PC-9 (cell line): ENCODE data around the gene SNORC. TPM values are rescaled to one million over a fixed set of nuclear protein-coding genes. Genes with fewer than 3 reads are reported as not detected.
A peak's percentile ranks its signal among the peaks of the same experiment; 100 is the strongest.
"Not testable (repeated sequence)": the region's sequence is repeated elsewhere in the genome, so short reads cannot be mapped to it uniquely, and the experiment has no call there.

Experiments used
- BruUV-seq: library from RNA; stranded (reverse); fragments of 400-500 nt; replicated peaks from 2 replicates; lab custom pipeline; 2021; lab: Mats Ljungman, UMichigan
- CTCF ChIA-PET: fragments of 300-600 bp; sonication (Branson Sonifier 250); formaldehyde crosslinking; loops from one replicate; lab custom pipeline; 2022; ENCODE audit warnings: antibody characterized with exemption; lab: Charles Lee
- POLR2A ChIA-PET: fragments of 300-600 bp; sonication (Branson Sonifier 250); formaldehyde crosslinking; loops from one replicate; lab custom pipeline; 2022; ENCODE audit warnings: antibody characterized with exemption; ENCODE audit not compliant: unreplicated experiment; lab: Charles Lee
- DNase-seq, 2 experiments: peaks; one replicate each; pipeline versions ENCODE4 v3.0.0 to v3.0.0-alpha.2; 2015 to 2022; ENCODE audit warnings: mixed read lengths in 1 of 2
- H2AFZ ChIP-seq: fragments of 200-600 bp; sonication (generic); 2 replicates; pipeline ENCODE4 v1.8.1; 2017; ENCODE audit warnings: antibody characterized with exemption
- H3F3A ChIP-seq: fragments of 200-600 bp; sonication (generic); 2 replicates; pipeline ENCODE4 v1.8.1; 2017; ENCODE audit warnings: antibody characterized with exemption, mild to moderate bottlenecking, low read depth; ENCODE audit not compliant: insufficient read depth
- H3K27ac ChIP-seq: fragments of 200-600 bp; sonication (generic); 2 replicates; pipeline ENCODE4 v1.6.1; 2016; ENCODE audit warnings: mixed run types
- H3K27me3 ChIP-seq: fragments of 200-600 bp; sonication (generic); 2 replicates; pipeline ENCODE4 v1.6.1; 2016; ENCODE audit warnings: low read depth, mixed run types; ENCODE audit not compliant: insufficient read depth
- H3K36me3 ChIP-seq: fragments of 200-600 bp; sonication (generic); 2 replicates; pipeline ENCODE4 v1.6.1; 2016; ENCODE audit warnings: low read depth, mixed run types
- H3K4me1 ChIP-seq: fragments of 200-600 bp; sonication (generic); replicated peaks from 2 replicates; pipeline ENCODE4 v1.6.1; 2016; ENCODE audit warnings: mixed run types; ENCODE audit not compliant: insufficient read depth
- H3K4me2 ChIP-seq: fragments of 200-600 bp; sonication (generic); 2 replicates; pipeline ENCODE4 v1.6.1; 2017; ENCODE audit warnings: mixed run types
- H3K4me3 ChIP-seq: fragments of 200-600 bp; sonication (generic); 2 replicates; pipeline ENCODE4 v1.6.1; 2016; ENCODE audit warnings: mixed run types
- H3K79me2 ChIP-seq: fragments of 200-600 bp; sonication (generic); 2 replicates; pipeline ENCODE4 v1.6.1; 2017; ENCODE audit warnings: low read depth, mixed run types
- H3K9me2 ChIP-seq: fragments of 200-600 bp; sonication (generic); 2 replicates; pipeline ENCODE4 v1.8.1; 2017; ENCODE audit warnings: mild to moderate bottlenecking; ENCODE audit not compliant: insufficient read depth
- H3K9me3 ChIP-seq: fragments of 200-600 bp; sonication (generic); 2 replicates; pipeline ENCODE4 v1.8.1; 2016; ENCODE audit warnings: low read depth; ENCODE audit not compliant: insufficient read depth
- H4K20me1 ChIP-seq: fragments of 200-600 bp; sonication (generic); 2 replicates; pipeline ENCODE4 v1.8.1; 2017; ENCODE audit not compliant: insufficient read depth
- CTCF ChIP-seq: fragments of 200-600 bp; sonication (generic); conservative IDR thresholded peaks from 2 replicates; pipeline ENCODE4 v1.6.1; 2017; ENCODE audit warnings: mixed run types, antibody characterized with exemption, mild to moderate bottlenecking, moderate library complexity
- EZH2 ChIP-seq: fragments of 200-600 bp; sonication (generic); IDR thresholded peaks from 2 replicates; pipeline ENCODE4 v1.8.0; 2017; ENCODE audit warnings: antibody characterized with exemption, low read depth
- intact Hi-C: fragments of 100-400 bp; cut with micrococcal nuclease; formaldehyde crosslinking; loops from one replicate; pipeline ENCODE4 v1.10.0; 2022; ENCODE audit not compliant: unreplicated experiment
- total RNA-seq: library from RNA; stranded (reverse); gene quantifications from 2 replicates; pipeline ENCODE4 v1.2.3, GENCODE V29; 2021

Gene SNORC
- total RNA-seq, 1 experiment from 2014 or later: 10.4 TPM

GRCh38 chr2:232843834-232844233, 26.2 kb upstream of the SNORC start:
- Histone ChIP-seq H4K20me1 (no peaks in the 10 kb centered on the region; the same call in 1 of the 2 replicates), H3K9me3 (no peaks in the 10 kb centered on the region), H3K4me3 (no peak overlapping the region), H2AFZ (no peak overlapping the region), H3K4me1 (peaks cover 5% of the 10 kb centered on the region), H3K36me3 (peaks cover 65% of the 10 kb centered on the region), H3K79me2 (no peaks in the 10 kb centered on the region), H3F3A (peaks cover 17% of the 10 kb centered on the region; the same call in 1 of the 2 replicates), H3K4me2 (no peak overlapping the region), H3K9me2 (no peaks in the 10 kb centered on the region), H3K27me3 (no peaks in the 10 kb centered on the region), H3K27ac (no peak overlapping the region)
- intact Hi-C loops: no loop called here
- DNase-seq: no peak
- POLR2A ChIA-PET: no interaction called here
- CTCF ChIA-PET: no interaction called here
- no TSS peak for BruUV-seq
- TF ChIP-seq CTCF: peak; percentile 28
- TF ChIP-seq EZH2: no peak

- no peak for TF ChIP-seq EZH2
- TF ChIP-seq CTCF: no peak
- H3K9me3 ChIP-seq: no peaks in the 10 kb centered on the region
- H3K4me2 ChIP-seq: no peak overlapping the region
- BruUV-seq: no TSS peak
- H4K20me1 ChIP-seq: no peaks in the 10 kb centered on the region
- H3F3A ChIP-seq: peaks cover 5% of the 10 kb centered on the region; the same call in 1 of the 2 replicates
- H2AFZ ChIP-seq: no peak overlapping the region
- DNase-seq: no peak
- H3K27ac ChIP-seq: no peak overlapping the region
- intact Hi-C loops: no loop called here
- CTCF ChIA-PET: no interaction called here
- H3K79me2 ChIP-seq: no peaks in the 10 kb centered on the region
- H3K27me3 ChIP-seq: no peaks in the 10 kb centered on the region
- H3K36me3 ChIP-seq: peaks cover 68% of the 10 kb centered on the region
- H3K9me2 ChIP-seq: no peaks in the 10 kb centered on the region
- H3K4me3 ChIP-seq: no peak overlapping the region
- POLR2A ChIA-PET: interaction anchor here (0.6 kb wide), 1 partner anchor 576 kb away, joined by 5 read pairs; no protein-coding TSS in a partner anchor
- no peaks in the 10 kb centered on the region for H3K4me1 ChIP-seq
These were observed 24.0 kb upstream of the SNORC start for GRCh38 chr2:232846055-232846454.

DNA sequence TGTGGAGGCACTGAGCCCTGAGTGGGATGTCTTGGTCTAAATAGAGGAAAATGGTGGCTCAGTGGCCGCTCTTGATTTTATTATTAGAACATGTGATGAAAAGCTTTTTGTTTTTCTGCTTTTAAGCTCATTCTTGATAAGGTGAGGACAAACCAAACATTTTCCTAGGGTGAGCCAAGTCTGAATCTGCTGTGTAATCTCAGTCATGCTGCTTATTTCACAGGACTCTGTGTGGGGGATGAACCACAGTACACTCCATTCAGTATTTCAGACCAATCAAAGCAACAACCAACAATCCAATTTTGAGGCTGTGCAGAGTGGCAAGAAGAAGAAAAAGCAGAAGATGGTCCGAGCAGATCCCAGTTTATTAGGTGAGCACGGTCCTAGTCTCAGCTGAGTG, 20.0 kb upstream of the SNORC start:
- no peak for DNase-seq
- BruUV-seq: no TSS peak
- Histone ChIP-seq H3K27me3 (no peaks in the 10 kb centered on the region), H3K9me2 (no peaks in the 10 kb centered on the region), H3K4me1 (peaks cover 25% of the 10 kb centered on the region), H3F3A (peaks cover 25% of the 10 kb centered on the region), H3K4me3 (no peak overlapping the region), H3K4me2 (no peak overlapping the region), H3K9me3 (no peaks in the 10 kb centered on the region), H4K20me1 (no peaks in the 10 kb centered on the region), H3K36me3 (peaks cover 57% of the 10 kb centered on the region), H2AFZ (no peak overlapping the region), H3K27ac (no peak overlapping the region), H3K79me2 (no peaks in the 10 kb centered on the region)
- no peak for TF ChIP-seq CTCF
- TF ChIP-seq EZH2: no peak
- ChIA-PET CTCF (no interaction called here), POLR2A (interaction anchor here (0.5 kb wide), 1 partner anchor 420 kb away, joined by 7 read pairs; no protein-coding TSS in a partner anchor)
- intact Hi-C loops: loop anchor here (5.0 to 10.0 kb wide), 3 partner anchors 505 to 982 kb away; partner anchors contain the start of gene DGKD

DNA sequence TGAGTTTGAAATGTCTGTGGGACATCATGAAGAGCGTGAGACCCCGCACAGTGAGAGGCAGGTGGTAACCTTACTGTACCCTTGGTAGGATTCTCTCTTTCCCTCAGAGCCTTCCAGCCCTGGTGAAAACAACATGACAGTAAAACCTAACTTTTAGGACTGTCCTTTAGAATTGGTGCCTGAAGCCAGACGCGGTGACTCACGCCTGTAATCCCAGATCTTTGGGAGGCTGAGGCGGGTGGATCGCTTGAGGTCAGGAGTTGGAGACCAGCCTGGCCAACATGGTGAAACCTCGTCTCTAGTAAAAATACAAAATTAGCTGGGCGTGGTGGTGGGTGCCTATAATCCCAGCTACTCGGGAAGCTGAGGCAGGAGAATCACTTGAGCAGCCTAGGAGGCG, 18.0 kb upstream of the SNORC start:
- POLR2A ChIA-PET, BruUV-seq, H3K27me3 ChIP-seq, H3K79me2 ChIP-seq, H3K9me3 ChIP-seq, H4K20me1 ChIP-seq, H2AFZ ChIP-seq, H3K4me2 ChIP-seq, H3K9me2 ChIP-seq, H3K4me3 ChIP-seq, DNase-seq, H3K27ac ChIP-seq: not testable (repeated sequence)
- Histone ChIP-seq H3K36me3 (peaks cover 57% of the 10 kb centered on the region), H3K4me1 (peaks cover 45% of the 10 kb centered on the region), H3F3A (peaks cover 44% of the 10 kb centered on the region)
- intact Hi-C loops: loop anchor here (5.0 to 10.0 kb wide), 3 partner anchors 503 to 980 kb away; partner anchors contain the start of gene DGKD
- CTCF ChIA-PET: interaction anchor here (0.9 to 1.2 kb wide), 2 partner anchors 207 to 399 kb away, joined by 3 to 4 read pairs; partner anchors contain the start of gene ATG16L1
